Endodermal cell (in vitro differentiated cells): ENCODE results near the gene NFYA. TPM values are rescaled to one million over a fixed set of nuclear protein-coding genes. Genes with fewer than 3 reads are reported as not detected.

Experiments used
- DNase-seq: peaks from one replicate; pipeline ENCODE4 v3.0.0-alpha.2; 2017
- H3K27ac ChIP-seq: 2 replicates; pipeline ENCODE4 v1.5.1; 2013; ENCODE audit warnings: mild to moderate bottlenecking, low read depth, low read length, moderate library complexity
- H3K27me3 ChIP-seq: 2 replicates; pipeline ENCODE4 v1.6.1; 2013; ENCODE audit warnings: mild to moderate bottlenecking, low read length, moderate library complexity; ENCODE audit not compliant: insufficient read depth, control insufficient read depth, poor library complexity, severe bottlenecking
- H3K36me3 ChIP-seq: 2 replicates; pipeline ENCODE4 v1.7.0; 2013; ENCODE audit warnings: mild to moderate bottlenecking, low read length, moderate library complexity; ENCODE audit not compliant: control insufficient read depth, insufficient read depth
- H3K4me1 ChIP-seq: one replicate; pipeline ENCODE4 v1.7.0; 2013; ENCODE audit warnings: low read length; ENCODE audit not compliant: control insufficient read depth, insufficient read depth
- H3K4me3 ChIP-seq: 2 replicates; pipeline ENCODE4 v1.5.1; 2013; ENCODE audit warnings: mild to moderate bottlenecking, low read length, moderate library complexity
- H3K9ac ChIP-seq: 2 replicates; pipeline ENCODE4 v1.6.1; 2013; ENCODE audit warnings: mild to moderate bottlenecking, low read length, moderate library complexity; ENCODE audit not compliant: poor library complexity, severe bottlenecking; ENCODE audit errors: extremely low read depth
- H3K9me3 ChIP-seq: 2 replicates; pipeline ENCODE4 v1.6.1; 2013; ENCODE audit warnings: mild to moderate bottlenecking, low read length, moderate library complexity; ENCODE audit not compliant: control insufficient read depth
- H3K27ac Mint-ChIP-seq: 2 replicates; pipeline ENCODE4 v1.8.0; 2020; ENCODE audit warnings: mixed read lengths
- H3K27me3 Mint-ChIP-seq: 2 replicates; pipeline ENCODE4 v1.8.0; 2021; ENCODE audit warnings: mild to moderate bottlenecking, mixed read lengths; ENCODE audit not compliant: insufficient read depth
- H3K36me3 Mint-ChIP-seq: 2 replicates; pipeline ENCODE4 v1.8.0; 2020; ENCODE audit warnings: low read depth, mixed read lengths
- H3K4me1 Mint-ChIP-seq: 2 replicates; pipeline ENCODE4 v1.8.0; 2020; ENCODE audit warnings: mixed read lengths
- H3K4me3 Mint-ChIP-seq: 2 replicates; pipeline ENCODE4 v1.8.0; 2020; ENCODE audit warnings: mild to moderate bottlenecking, moderate library complexity, mixed read lengths
- H3K9me3 Mint-ChIP-seq: 2 replicates; pipeline ENCODE4 v1.8.0; 2020; ENCODE audit warnings: mild to moderate bottlenecking, mixed read lengths
- CTCF ChIP-seq: fragments of 200-600 bp; sonication (generic); conservative IDR thresholded peaks from 2 replicates; pipeline ENCODE4 v1.5.0; 2021; ENCODE audit warnings: antibody characterized with exemption, mild to moderate bottlenecking
- WGBS, 2 experiments: methylation state at CpG; one replicate each; pipeline versions ENCODE4 v1.1.5 to v1.1.7; 2013; ENCODE audit warnings: missing lambda C conversion rate in 2 of 2, mixed read lengths in 1 of 2; ENCODE audit not compliant: insufficient coverage in 1 of 2, insufficient read length in 1 of 2; 5-methylcytosine and 5-hydroxymethylcytosine counted together
- total RNA-seq, 2 donors: library from RNA; stranded (reverse); fragmentation: NEBNext Ultra II Directional in 1 of 2; extraction: Animal tissue kit (Norgen Biotek cat#: 25700) in 1 of 2; gene quantifications; 2 replicates in 1 of 2; 3 replicates in 1 of 2; pipeline ENCODE4 v1.2.1, GENCODE V29; 2021

Gene NFYA
- total RNA-seq, 2 donors from 2014 or later, result 44.8 to 45.8 TPM

- Histone ChIP-seq H3K4me3 (no peak overlapping the region), H3K36me3 (no peaks in the 10 kb centered on the region), H3K27me3 (peaks cover 17% of the 10 kb centered on the region), H3K9me3 (no peaks in the 10 kb centered on the region), H3K9ac (no peak overlapping the region), H3K27ac (no peak overlapping the region), H3K4me1 (no peaks in the 10 kb centered on the region)
- WGBS, 2 experiments, result 71 to 90% methylated on average over 2 of the region's 2 CpGs
- no peak for DNase-seq
- Mint-ChIP-seq H3K4me1 (no peaks in the 10 kb centered on the region), H3K27ac (no peak overlapping the region), H3K9me3 (peaks cover 8% of the 10 kb centered on the region), H3K27me3 (no peaks in the 10 kb centered on the region), H3K36me3 (peaks cover 4% of the 10 kb centered on the region), H3K4me3 (no peak overlapping the region)
- no peak for TF ChIP-seq CTCF
These were observed 59.5 kb downstream of the NFYA start for GRCh38 chr6:41132254-41132653.

GRCh38 chr6:41135062-41135832, 62.5 kb downstream of the NFYA start:
- H3K4me3 ChIP-seq, result no peak overlapping the region
- no peak overlapping the region for H3K27ac Mint-ChIP-seq
- peaks cover 5% of the 10 kb centered on the region for H3K27me3 Mint-ChIP-seq
- H3K9me3 ChIP-seq, result no peaks in the 10 kb centered on the region
- no peak overlapping the region for H3K9ac ChIP-seq
- peaks cover 18% of the 10 kb centered on the region for H3K27me3 ChIP-seq
- WGBS, 2 experiments, result 80 to 87% methylated on average over 1 to 3 of the region's 3 CpGs
- H3K4me1 Mint-ChIP-seq, result peaks cover 1% of the 10 kb centered on the region
- no peak overlapping the region for H3K4me3 Mint-ChIP-seq
- no peak for DNase-seq
- H3K27ac ChIP-seq, result no peak overlapping the region
- no peaks in the 10 kb centered on the region for H3K36me3 Mint-ChIP-seq
- no peaks in the 10 kb centered on the region for H3K9me3 Mint-ChIP-seq
- H3K36me3 ChIP-seq, result no peaks in the 10 kb centered on the region
- no peak for TF ChIP-seq CTCF
- peaks cover 6% of the 10 kb centered on the region for H3K4me1 ChIP-seq

GRCh38 chr6:41136911-41137310, 64.1 kb downstream of the NFYA start:
- H3K4me3 Mint-ChIP-seq, result no peak overlapping the region
- Histone ChIP-seq H3K9me3 (no peaks in the 10 kb centered on the region), H3K4me1 (peaks cover 6% of the 10 kb centered on the region), H3K27ac (no peak overlapping the region), H3K9ac (no peak overlapping the region), H3K4me3 (no peak overlapping the region), H3K36me3 (no peaks in the 10 kb centered on the region), H3K27me3 (peaks cover 18% of the 10 kb centered on the region)
- H3K27me3 Mint-ChIP-seq, result peaks cover 5% of the 10 kb centered on the region
- peaks cover 3% of the 10 kb centered on the region for H3K4me1 Mint-ChIP-seq
- H3K36me3 Mint-ChIP-seq, result no peaks in the 10 kb centered on the region
- TF ChIP-seq CTCF, result no peak
- H3K27ac Mint-ChIP-seq, result no peak overlapping the region
- no peak for DNase-seq
- H3K9me3 Mint-ChIP-seq, result no peaks in the 10 kb centered on the region
